Left lobe of liver (tissue), 2 donors: ENCODE results near the gene SLC22A1. TPM values are rescaled to one million over a fixed set of nuclear protein-coding genes. Genes with fewer than 3 reads are reported as not detected.
A peak's percentile ranks its signal among the peaks of the same experiment; 100 is the strongest.
"Not testable (repeated sequence)": the region's sequence is repeated elsewhere in the genome, so short reads cannot be mapped to it uniquely, and the experiment has no call there.

Experiments
- ATAC-seq: fragments of 200-7000 bp; cut with Tn5 transposase; one replicate; pipeline ENCODE4 v1.9.1; 2020; ENCODE audit warnings: mild to moderate bottlenecking, moderate library complexity
- DNase-seq: peaks from one replicate; pipeline ENCODE4 v3.0.0-alpha.2; 2020; ENCODE audit warnings: low spot score
- total RNA-seq: library from RNA; stranded (reverse); gene quantifications from one replicate; pipeline ENCODE4 v1.2.1, GENCODE V29; 2021
- donor health status: DM: no; HTN: no; CAD: no; lungs with moderate emphysema.
- donor health status: DM: no; HTN: yes; CAD: no.

SLC22A1 gene
- total RNA-seq, 1 donor from 2014 or later = 1,378 TPM

DNA sequence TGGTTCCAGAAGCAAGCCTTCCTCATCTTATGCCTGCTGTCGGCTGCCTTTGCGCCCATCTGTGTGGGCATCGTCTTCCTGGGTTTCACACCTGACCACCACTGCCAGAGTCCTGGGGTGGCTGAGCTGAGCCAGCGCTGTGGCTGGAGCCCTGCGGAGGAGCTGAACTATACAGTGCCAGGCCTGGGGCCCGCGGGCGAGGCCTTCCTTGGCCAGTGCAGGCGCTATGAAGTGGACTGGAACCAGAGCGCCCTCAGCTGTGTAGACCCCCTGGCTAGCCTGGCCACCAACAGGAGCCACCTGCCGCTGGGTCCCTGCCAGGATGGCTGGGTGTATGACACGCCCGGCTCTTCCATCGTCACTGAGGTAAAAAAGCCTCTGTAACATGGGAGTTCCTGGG lies 366 bp downstream of the SLC22A1 start:
- ATAC-seq = peak; percentile 32

DNA sequence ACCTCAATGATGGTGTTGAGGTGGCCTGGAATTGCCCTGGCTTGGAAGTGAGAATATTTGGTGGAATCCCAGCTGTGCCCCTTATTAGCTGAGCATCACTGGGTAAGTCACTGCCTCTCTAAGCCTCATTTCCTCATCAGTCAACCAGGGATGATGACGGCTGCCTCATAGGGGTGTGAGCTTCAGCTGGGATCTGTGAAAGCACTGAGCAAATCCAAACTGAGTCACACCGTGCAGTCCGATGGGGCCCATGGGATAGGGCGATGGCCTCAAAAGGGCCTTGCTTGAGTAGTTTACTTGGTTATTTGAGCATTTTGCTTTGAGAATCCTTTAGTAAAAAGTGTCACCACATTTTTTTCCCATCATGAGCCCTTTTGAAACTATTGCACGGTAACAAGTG lies 1.1 kb downstream of the SLC22A1 start:
- DNase-seq (no peak), ATAC-seq (peak; percentile 3)

More for the DNA sequence above, 366 bp downstream of the SLC22A1 start:
- DNase-seq = no peak

DNA sequence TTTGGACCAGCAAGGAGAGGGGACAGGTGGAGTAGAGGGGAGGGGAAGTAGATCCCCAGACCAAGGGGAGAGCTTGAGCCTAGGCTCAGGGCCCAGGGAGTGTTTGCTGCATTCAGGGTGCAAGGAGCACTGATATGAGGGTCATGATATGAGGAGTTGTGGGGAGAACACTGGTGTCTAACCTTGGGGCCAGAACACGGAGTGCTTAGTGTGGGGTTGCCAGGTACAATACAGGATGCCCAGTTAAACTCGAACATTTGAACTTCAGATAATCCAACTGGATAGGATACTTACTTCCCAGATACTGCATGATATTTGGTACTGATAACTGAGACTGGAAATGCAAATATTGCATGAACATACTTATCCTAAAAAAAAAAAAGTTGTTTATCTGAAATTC lies 2.4 kb downstream of the SLC22A1 start:
- DNase-seq = peak; percentile 81
- peak; percentile 53 for ATAC-seq

DNA sequence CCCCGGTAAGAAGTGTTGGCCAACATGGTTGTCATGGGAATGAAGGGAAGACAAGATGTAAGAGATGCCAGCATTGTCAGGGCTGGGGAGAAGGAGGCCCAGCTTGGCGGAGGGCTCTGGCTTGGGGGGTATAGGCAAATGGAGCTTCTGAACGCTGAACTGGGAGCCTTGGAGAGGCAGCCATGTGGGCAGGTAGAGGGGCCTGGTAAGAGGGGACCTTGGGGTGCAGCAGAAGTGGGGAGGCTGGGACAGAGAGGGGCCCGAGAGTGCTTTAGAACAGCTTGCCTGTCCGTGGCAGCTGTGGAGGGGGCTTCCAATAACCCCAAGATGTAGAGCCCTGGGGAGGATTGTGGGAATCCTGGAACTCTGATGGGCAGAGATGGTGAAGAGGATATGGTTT lies 3.0 kb downstream of the SLC22A1 start:
- DNase-seq = no peak
- peak; percentile 11 for ATAC-seq

DNA sequence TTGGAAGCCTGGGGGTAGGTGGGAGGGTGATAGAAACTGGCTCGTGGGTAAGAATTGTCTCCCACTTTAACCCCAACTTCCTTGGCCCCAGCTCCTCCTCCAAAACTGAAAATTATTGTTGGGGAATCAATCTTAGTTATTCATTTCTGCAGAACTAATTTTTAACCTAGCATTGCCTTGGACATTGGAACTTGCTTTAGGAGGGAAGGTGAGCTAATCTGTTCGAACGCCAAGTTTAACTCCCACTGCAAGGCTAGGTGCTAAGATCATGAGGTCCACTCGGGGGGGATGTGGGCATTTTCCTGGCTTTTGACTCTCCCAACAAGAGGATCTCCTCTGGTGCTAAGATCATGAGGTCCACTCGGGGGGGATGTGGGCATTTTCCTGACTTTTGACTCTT lies 3.5 kb downstream of the SLC22A1 start:
- DNase-seq (peak; percentile 73), ATAC-seq (peak; percentile 32)

DNA sequence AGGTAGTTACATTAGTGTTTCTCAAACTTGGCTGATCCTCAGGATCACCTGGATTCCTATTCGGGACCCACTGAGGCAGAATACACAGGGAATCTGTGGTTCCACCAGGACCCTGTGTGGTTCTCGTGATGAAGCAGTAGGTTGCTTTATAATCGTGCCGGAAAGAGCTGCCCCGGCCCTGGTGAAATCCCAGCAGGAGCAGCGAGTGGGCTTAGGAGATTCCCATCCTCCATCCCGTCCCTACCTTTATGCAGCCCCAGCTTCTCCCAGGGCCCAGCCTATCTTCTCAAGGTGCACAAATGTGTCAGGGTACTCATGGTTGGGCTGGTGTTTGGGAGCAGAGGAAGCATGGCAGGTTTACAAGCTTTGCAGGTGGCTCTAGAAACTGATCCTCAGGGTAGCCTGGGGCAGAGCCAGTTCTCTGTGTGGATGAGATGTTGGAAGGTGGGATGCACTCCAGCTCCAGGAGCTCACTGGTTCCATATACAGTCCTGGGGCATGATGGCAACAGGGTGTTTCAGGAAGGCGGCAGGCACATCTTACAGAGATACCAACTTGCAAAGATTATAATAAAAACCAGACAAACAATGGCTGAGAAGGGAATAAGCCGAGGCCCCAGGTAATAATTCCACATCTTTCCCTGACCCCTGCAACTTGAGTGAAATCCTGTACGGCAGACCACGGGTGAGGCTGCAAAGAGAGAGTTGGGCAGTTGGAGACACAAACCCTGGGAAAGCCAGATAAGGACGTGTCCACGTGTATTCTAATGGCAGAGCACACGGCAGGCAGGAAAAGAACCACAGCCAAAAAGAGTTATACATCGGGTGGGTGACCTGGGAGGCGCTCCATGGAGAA lies 5.9 kb downstream of the SLC22A1 start:
- peak; percentile 2 for ATAC-seq

DNA sequence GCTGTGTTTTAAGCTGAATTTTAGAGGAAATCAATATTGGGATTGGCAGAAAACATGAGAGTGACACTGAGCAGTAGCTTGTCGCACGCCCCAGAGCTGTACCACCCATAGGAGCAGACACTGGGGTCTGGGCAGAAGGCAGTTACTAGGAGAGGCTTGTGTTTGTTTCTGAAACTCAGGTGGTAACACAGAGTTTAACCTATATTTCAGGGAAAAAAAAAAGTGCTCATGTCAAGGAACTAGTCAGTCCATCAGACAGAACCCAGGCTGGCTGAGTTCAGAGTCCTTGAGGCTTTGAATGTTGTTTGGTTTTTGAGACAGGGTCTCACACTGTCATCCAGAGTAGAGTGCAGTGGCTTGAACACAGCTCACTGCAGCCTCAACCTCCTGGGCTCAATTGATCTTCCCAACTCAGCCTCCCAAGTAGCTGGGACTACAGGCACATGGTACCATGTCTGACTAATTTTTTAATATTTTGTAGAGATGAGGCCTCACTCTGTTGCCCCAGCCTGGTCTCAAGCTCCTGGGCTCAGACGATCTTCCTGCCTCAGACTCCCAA lies 6.6 kb downstream of the SLC22A1 start:
- ATAC-seq (no peak), DNase-seq (no peak)

More for the DNA sequence above, 5.9 kb downstream of the SLC22A1 start:
- DNase-seq = no peak

DNA sequence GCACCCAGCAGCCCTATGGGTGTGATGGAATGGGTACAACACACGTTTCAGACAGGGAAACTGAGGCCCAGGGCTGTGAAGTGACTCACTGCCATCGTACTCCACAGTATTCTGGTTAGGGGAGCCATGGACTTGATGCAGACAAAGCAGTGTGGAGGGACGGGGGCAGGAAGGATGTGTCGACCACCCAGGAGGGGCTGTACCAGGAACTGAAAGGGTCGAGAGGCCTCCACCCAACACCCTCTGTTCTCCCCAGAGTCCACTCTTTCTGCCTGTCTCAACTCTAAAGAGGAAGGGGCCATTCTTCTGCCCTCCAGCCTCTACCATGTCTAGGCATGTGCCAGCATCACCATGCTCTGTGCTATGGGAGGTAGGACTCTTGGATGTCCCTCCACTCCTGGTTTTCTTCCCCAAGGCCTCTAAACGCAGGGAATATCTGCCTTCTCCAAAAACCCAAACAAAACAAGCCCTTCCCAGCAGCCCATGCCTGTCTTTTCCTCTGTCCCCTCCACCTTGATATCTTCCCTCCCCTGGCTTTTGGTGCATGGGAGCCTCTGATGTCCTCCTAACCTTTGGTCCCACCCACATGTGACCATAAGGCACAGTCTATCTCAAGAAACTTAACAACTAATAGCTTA lies 7.4 kb downstream of the SLC22A1 start:
- ATAC-seq (peak; percentile 11), DNase-seq (no peak)

DNA sequence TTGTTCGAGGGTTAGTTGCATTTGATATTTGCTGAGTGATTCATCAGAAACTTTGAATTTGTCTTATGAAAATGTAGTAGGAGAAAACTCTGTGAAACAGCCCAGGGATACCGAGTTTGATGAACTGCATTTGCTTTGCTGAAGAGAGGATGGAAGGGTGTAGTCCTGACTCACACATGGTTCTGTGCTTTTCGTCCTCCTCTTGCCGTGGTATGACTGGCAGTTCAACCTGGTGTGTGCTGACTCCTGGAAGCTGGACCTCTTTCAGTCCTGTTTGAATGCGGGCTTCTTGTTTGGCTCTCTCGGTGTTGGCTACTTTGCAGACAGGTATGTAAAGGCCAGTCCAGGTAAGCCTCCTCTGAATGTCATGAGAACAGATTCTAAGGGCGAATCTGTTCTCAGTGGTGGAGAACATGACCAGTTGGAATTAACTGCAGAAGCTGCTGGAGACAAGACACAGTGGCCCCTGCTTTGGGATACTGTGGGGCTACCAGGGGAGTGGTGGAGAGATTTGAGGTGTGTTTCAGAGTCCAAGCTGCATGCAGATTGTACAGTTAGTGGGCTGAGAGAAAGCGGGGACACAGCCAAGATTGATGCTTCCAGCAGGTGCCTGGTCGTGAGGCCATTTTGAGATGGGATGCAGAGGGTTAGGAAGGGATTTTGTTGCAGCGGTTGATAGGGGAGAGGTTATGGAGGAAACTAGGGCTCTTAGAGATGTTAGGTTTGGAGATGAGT lies 8.4 kb downstream of the SLC22A1 start:
- no peak for ATAC-seq
- no peak for DNase-seq

DNA sequence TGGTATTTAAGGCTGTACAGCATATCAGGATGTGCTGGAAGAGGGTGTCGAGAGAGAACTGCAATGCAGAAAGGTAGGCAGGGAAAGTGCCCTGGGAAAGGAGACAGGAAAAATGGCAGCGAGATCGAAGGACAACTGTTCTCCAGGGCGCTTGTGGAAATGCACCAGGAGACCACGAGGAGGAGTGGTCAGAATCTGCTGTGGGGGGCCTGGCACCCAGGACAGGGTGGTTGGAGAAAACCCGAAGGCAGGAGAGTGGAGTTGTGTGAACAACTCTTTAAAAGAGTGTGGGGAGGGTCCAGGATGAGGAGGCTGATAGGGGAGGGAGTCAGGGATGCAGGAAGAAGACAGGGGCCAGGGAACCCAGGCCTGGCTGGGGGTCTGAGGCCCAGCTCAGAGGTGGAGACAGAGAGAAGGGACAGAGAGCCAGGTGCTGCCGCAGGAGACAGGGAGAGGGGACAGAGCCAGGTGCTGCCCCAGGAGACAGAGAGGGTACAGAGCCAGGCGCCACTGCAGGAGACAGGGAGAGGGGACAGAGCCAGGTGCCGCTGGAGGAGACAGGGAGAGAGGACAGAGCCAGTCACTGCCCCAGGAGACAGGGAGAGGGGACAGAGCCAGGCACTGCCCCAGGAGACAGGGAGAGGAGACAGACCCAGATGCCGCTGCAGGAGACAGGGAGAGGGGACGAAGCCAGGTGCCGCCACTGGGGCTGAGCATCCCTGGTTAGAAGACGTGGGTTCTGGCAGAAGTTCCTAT lies 9.3 kb downstream of the SLC22A1 start:
- DNase-seq = no peak
- ATAC-seq = peak; percentile 17

DNA sequence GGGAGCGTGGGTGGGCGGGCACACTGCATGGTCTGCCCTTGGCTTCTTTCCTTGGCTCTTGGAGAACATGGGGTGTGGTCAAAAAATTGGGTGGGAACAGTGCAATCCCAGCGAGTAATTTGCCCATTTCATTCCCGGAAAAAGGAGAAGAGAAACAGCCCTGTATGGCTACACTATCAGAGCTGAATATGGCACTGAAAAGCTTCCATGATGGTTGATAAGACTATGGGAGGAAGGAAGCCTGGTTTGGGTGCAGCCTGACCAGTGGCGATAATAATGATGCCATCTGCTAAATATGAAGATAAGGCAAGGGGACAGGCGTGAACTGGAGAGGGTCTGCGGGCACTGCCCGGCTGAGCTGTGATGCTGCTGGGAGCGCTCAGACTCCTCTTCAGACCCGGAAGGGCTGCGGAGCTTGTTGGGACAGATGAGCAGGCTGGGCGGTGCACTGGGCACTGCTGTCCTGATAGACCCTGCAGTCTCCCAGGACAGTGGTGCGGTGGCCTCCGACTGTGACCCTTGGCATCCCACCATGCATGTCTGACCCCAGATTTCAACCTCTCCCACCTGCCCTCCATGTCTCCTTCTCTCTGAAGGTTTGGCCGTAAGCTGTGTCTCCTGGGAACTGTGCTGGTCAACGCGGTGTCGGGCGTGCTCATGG lies 10.2 kb downstream of the SLC22A1 start:
- no peak for ATAC-seq
- no peak for DNase-seq

DNA sequence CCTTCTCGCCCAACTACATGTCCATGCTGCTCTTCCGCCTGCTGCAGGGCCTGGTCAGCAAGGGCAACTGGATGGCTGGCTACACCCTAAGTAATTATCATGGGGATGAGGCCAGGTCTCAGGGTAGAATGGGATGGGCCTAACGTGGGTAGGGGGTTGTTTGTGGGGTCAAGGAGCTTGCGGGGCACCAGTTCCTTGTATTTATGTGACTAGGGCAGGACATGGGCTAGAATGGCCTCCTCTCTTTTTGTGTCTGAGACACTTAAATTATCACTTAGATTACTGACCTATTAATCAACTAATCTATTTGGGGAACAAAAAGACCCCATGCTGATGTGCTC lies 10.7 kb downstream of the SLC22A1 start:
- ATAC-seq (no peak), DNase-seq (no peak)

DNA sequence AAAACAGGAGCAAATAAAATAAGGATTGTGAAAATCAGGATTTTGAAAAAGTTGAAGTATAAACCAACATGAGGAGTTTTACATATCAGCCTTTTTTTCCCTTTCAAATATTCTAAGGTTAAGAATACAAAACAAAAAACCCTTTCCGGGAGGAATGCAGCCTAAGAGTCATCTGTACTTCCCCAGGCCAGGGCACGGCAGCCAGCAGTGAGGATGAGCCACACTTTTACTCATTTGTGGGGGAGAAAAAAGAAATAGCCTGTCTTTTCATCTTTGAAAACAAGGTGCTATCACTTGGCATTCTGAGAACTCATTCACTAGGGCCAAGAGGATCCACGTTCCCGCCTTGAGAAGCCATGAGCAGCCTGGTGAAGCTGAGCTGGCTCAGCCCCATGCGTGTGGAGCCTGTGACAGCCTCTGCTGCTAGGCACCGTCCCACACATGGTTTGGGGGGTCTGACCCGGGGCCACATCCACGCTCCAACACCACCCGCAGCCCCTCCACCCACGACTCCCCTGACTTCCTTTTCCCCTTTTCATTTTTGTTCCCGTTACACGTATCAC lies 11.2 kb downstream of the SLC22A1 start:
- no peak for ATAC-seq
- no peak for DNase-seq

DNA sequence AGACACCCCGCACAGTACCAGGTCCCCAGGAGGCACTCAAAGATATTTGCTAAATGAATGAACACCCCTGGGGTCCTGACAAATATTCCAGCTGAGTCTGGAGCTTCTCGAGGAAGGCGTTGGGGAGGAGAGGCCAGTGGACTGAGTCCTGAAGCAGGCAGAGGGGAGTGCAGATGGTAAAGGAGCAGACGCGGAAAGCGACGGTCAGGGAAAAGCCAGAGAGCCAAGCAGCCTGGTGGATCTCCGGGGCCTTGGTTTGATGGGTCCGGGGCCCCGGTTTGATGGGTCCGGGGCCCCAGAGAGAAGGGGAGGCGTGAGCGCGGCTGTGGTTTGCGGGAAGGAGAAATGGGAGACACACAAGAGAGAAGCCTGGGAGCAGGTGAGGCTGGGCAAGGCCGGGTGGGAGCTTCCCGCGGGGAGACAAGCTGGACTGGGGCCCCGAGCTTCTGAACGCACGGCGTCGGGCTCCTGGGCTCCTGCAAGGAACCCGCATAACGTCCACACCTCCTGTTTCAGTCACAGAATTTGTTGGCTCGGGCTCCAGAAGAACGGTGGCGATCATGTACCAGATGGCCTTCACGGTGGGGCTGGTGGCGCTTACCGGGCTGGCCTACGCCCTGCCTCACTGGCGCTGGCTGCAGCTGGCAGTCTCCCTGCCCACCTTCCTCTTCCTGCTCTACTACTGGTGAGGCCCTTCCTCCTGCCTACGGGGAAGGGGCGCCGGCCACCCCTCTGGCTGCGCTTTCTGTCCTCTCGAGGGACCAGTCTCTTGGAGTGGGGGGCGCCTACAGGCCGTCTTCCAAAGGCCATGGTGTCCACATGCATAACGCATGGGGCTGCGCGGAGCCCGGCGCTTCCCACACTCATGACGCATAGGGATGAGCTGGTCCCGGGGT lies 12.1 kb downstream of the SLC22A1 start:
- no peak for DNase-seq
- ATAC-seq = no peak

DNA sequence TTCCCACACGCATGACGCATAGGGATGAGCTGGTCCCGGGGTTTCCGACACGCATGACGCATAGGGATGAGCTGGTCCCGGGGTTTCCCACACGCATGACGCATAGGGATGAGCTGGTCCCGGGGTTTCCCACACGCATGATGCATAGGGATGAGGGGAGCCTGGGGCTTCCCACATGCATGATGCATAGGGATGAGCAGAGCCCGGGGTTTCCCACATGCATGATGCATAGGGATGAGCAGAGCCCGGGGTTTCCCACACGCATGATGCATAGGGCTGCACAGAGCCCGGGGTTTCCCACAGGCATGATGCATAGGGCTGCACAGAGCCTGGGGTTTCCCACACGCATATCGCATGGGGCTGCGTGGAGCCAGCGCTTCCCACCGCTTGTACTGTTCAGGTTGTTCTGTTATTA lies 12.7 kb downstream of the SLC22A1 start:
- not testable (repeated sequence) for ATAC-seq, DNase-seq

DNA sequence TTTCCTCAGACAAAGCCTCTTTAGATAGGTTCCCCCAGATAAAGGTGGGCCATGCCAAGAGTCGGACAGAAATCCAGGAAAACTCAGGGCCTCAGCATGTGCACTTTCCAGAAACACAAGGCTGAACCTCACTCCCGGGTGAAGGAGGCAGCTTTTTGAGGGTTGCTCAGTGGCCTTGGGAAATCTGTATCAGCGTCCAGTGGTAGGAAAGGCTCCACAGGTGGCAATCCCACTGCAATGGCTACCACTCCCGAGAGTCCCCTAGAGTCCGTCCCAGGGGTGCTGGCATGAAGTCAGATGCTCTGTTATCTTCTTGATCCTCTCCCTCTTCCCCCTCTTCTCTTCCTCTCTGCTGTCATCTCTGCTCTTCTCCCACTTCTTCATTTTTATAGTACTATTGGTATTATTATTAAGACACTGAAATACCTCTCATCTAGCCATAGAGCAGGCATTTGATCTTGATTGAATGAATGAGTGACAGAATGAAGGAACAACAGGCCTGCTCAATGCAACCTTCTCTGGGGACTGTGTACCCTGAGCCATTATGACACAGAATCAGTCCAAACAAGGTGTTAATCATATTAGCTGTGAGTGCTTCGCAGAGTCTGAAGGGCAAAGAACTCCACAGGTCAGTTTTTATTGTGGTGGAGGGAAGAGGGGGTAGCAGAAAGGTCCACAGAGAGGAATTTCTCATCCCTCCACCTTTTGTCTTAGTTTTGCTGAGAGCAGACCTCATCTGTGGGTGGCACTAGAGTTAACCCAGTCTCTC lies 13.3 kb downstream of the SLC22A1 start:
- DNase-seq (no peak), ATAC-seq (peak; percentile 7)

DNA sequence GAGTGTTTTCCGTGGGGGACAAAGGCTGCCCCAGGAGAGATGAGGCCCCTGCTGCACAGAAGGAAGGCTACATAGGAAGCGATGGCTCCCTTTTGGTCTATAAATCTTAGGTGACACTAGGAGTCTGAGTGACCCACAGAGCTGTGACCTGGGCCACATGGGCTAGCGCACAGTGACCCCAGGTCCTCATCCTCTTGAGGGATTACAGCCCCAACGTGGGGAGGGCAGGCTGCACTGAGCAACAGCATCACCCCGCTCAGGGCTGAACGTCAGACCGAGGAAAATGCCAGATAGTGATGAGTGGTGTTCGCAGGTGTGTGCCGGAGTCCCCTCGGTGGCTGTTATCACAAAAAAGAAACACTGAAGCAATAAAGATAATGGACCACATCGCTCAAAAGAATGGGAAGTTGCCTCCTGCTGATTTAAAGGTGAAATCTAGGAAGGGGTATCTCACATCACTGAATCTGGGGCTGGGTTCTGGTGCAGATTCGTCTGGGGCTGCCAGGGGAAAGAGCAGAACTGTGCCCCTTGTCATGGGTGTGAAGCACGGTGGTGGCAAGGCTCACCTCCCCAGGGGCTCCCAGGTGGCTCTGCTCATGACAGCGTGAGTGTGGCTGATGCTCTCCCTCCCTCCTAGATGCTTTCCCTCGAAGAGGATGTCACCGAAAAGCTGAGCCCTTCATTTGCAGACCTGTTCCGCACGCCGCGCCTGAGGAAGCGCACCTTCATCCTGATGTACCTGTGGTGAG lies 14.5 kb downstream of the SLC22A1 start:
- DNase-seq (no peak), ATAC-seq (no peak)
